Measurements from ENCODE around the gene LHX8.
"Not testable (repeated sequence)": the region's sequence is repeated elsewhere in the genome, so short reads cannot be mapped to it uniquely, and the experiment has no call there.

LHX8 gene

GRCh38 chr1:75174031-75174760, 40.0 kb downstream of the LHX8 start:
- no peak for DNase-seq (ENCODE audit: low read depth)
- no peak overlapping the region for H3K4me3 ChIP-seq (ENCODE audit: low read depth, low read length)
- no peak for TF ChIP-seq CTCF (conservative IDR thresholded peaks at IDR 0.05; ENCODE audit: low read depth, low read length)

GRCh38 chr1:75181214-75181955, 47.2 kb downstream of the LHX8 start:
- not testable (repeated sequence) for H3K4me3 ChIP-seq (ENCODE audit: low read depth, low read length); DNase-seq (ENCODE audit: low read depth)

GRCh38 chr1:75188892-75189291, 54.7 kb downstream of the LHX8 start:
- no peak for TF ChIP-seq CTCF (conservative IDR thresholded peaks at IDR 0.05; ENCODE audit: low read depth, low read length)
- DNase-seq (ENCODE audit: low read depth) = no peak
- H3K4me3 ChIP-seq (ENCODE audit: low read depth, low read length) = no peak overlapping the region

- no peak overlapping the region for H3K4me3 ChIP-seq (ENCODE audit: low read depth, low read length)
- no peak for DNase-seq (ENCODE audit: low read depth)
- no peak for TF ChIP-seq CTCF (conservative IDR thresholded peaks at IDR 0.05; ENCODE audit: low read depth, low read length)
These were observed 64.0 kb downstream of the LHX8 start for GRCh38 chr1:75198163-75198562.

GRCh38 chr1:75198761-75199160, 64.6 kb downstream of the LHX8 start:
- no peak for DNase-seq (ENCODE audit: low read depth)
- no peak for TF ChIP-seq CTCF (conservative IDR thresholded peaks at IDR 0.05; ENCODE audit: low read depth, low read length)
- no peak overlapping the region for H3K4me3 ChIP-seq (ENCODE audit: low read depth, low read length)

GRCh38 chr1:75202751-75203150, 68.6 kb downstream of the LHX8 start:
- no peak for TF ChIP-seq CTCF (conservative IDR thresholded peaks at IDR 0.05; ENCODE audit: low read depth, low read length)
- no peak overlapping the region for H3K4me3 ChIP-seq (ENCODE audit: low read depth, low read length)
- no peak for DNase-seq (ENCODE audit: low read depth)

- peak; percentile 69 for DNase-seq (ENCODE audit: low read depth)
- peak; percentile 71 for TF ChIP-seq CTCF (conservative IDR thresholded peaks at IDR 0.05; ENCODE audit: low read depth, low read length)
- no peak overlapping the region for H3K4me3 ChIP-seq (ENCODE audit: low read depth, low read length)
These were observed 69.5 kb downstream of the LHX8 start for GRCh38 chr1:75203415-75204277.

Measured in choroid plexus epithelial cell (primary cell).